HTERT RPE-1 (cell line): Measurements from ENCODE around the gene ZNF850.
"Not testable (repeated sequence)": the region's sequence is repeated elsewhere in the genome, so short reads cannot be mapped to it uniquely, and the experiment has no call there.

Experiments
- in situ Hi-C: fragments of 300-500 bp; cut with MboI; formaldehyde crosslinking; loops from 4 replicates; pipeline ENCODE4 v1.14.3; 2020; ENCODE audit warnings: low sequenced_read_pairs

Gene ZNF850

GRCh38 chr19:36772311-36773222 is at the start of gene ZNF850:
Gene ZNF850, minus strand, starts transcription at chr19:36772807. Its CDS starts 10,201 bp downstream, at chr19:36762606.
- in situ Hi-C loops, result no loop called here

- in situ Hi-C loops, result no loop called here
These were observed 49.2 kb upstream of the ZNF850 start for GRCh38 chr19:36821758-36822157.

- in situ Hi-C loops, result no loop called here
These were observed 46.6 kb upstream of the ZNF850 start for GRCh38 chr19:36819130-36819630.

GRCh38 chr19:36807029-36807428 is 34.4 kb upstream of the ZNF850 start:
- in situ Hi-C loops, result no loop called here

- in situ Hi-C loops, result no loop called here
These were observed 32.8 kb upstream of the ZNF850 start for GRCh38 chr19:36805364-36805763.

GRCh38 chr19:36797786-36798108 is 25.1 kb upstream of the ZNF850 start:
- in situ Hi-C loops, result no loop called here

GRCh38 chr19:36796714-36796992 is 24.0 kb upstream of the ZNF850 start:
- in situ Hi-C loops, result no loop called here

GRCh38 chr19:36791420-36792141 is 19.0 kb upstream of the ZNF850 start:
- in situ Hi-C loops, result not testable (repeated sequence)

GRCh38 chr19:36775768-36776167 is 3.2 kb upstream of the ZNF850 start:
- in situ Hi-C loops, result no loop called here

- in situ Hi-C loops, result no loop called here
These were observed 594 bp upstream of the ZNF850 start for GRCh38 chr19:36773223-36773579.

GRCh38 chr19:36771261-36772231 is 1.1 kb downstream of the ZNF850 start:
- in situ Hi-C loops, result no loop called here

- in situ Hi-C loops, result no loop called here
These were observed 22.4 kb downstream of the ZNF850 start for GRCh38 chr19:36750066-36750691.

GRCh38 chr19:36749613-36750012 is 23.0 kb downstream of the ZNF850 start:
- in situ Hi-C loops, result not testable (repeated sequence)

GRCh38 chr19:36748431-36749275 is 24.0 kb downstream of the ZNF850 start:
- in situ Hi-C loops, result no loop called here

GRCh38 chr19:36747750-36748149 is 24.9 kb downstream of the ZNF850 start:
- in situ Hi-C loops, result no loop called here

- in situ Hi-C loops, result no loop called here
These were observed 26.7 kb downstream of the ZNF850 start for GRCh38 chr19:36745870-36746269.

GRCh38 chr19:36736166-36736565 is 36.4 kb downstream of the ZNF850 start:
- in situ Hi-C loops, result not testable (repeated sequence)

- in situ Hi-C loops, result no loop called here
These were observed 52.7 kb downstream of the ZNF850 start for GRCh38 chr19:36719687-36720556.

- in situ Hi-C loops, result no loop called here
These were observed 63.2 kb downstream of the ZNF850 start for GRCh38 chr19:36709423-36709822.
